ENCODE data around the gene NDUFS6.

NDUFS6 gene

DNA sequence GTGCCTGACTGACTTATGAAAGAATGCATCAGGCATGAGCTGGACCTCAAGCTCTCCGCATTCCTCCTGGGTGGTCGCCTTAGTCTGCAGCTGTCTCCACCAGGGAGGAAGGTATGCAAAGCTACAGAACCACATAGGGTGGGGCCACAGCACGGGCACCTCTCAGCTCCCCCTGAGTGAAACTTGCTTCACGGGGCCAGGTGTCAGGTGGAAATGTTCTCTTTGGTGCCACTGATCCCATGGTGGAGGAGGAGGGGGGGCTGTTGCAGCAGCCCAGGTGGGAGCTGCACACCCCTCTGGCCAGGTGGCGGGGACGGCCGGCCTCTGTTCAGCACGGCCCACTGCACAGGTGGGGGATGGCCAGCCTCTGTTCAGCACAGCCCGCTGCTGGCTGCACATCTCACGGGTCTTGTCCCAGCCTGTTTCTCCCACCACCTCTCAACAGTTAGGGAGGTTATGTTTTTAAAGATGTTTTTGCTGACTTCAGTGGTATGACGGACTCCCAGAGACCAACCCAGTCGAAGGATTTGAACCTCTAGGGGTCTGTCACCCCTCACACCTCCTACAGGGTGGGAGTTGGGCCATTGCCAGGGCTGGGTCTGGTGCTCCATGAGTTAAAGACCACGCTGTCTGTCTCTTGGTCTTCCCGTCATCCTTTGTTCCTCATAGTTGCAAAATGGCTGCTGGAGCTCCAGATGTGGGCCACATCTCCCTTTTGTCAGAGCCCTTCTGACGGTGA is 35.9 kb upstream of the NDUFS6 start:
- no peak for DNase-seq (ENCODE audit: low read depth in 2 of 2)

DNA sequence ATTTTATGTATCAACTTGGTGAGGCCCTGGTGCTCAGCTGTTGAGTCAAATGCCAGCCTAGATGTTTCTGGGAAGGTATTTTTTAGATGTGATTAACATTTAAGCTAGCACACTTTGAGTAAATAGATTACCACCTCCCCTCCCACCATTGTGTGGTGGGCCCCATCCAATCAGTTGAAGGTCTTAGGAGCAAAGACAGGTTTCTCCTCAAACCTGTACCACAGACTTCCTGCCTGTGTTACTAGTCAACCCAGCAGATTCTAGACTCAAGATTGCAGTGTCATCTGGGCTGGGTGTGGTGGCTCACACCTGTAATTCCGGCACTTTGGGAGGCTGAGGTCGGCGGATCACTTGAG is 35.3 kb upstream of the NDUFS6 start:
- no peak for DNase-seq (ENCODE audit: low read depth in 2 of 2)

DNA sequence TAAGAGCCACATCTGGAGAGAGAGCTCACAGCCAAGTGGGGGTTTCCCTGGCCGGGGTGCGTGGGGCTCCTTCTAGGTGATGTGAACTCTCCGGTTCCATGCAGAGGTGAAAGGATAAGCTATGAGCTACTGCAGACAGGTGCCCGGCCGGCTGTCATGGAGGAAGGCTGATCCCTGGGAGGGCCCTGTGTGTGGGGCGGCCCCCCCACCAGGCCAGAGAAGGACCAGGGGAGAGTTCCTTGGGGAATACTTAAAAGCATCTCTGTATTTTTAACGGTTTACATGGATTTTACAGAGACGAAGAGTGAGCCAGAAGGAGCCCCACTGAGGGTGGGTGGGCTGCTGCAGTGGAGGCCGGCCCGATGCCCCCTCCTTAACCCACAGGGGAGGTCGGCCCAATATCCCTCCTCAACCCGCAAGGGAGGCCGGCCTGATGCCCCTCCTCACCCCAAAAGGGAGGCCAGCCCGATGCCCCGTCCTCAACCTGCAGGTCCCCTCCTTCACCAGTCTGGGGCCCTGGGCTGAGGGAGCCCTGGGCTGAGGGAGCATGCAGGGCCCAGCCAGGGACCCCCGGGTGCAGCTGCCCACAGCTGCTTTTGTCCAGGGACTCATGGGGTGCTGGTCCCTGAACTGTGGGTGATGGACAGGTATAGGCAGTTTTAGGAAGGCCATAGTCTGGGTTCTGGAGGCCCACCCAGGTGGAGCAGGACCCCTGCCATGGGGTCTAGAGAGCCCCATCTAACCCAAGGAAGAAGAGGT is 33.5 kb upstream of the NDUFS6 start:
- no peak for DNase-seq (ENCODE audit: low read depth in 2 of 2)

DNA sequence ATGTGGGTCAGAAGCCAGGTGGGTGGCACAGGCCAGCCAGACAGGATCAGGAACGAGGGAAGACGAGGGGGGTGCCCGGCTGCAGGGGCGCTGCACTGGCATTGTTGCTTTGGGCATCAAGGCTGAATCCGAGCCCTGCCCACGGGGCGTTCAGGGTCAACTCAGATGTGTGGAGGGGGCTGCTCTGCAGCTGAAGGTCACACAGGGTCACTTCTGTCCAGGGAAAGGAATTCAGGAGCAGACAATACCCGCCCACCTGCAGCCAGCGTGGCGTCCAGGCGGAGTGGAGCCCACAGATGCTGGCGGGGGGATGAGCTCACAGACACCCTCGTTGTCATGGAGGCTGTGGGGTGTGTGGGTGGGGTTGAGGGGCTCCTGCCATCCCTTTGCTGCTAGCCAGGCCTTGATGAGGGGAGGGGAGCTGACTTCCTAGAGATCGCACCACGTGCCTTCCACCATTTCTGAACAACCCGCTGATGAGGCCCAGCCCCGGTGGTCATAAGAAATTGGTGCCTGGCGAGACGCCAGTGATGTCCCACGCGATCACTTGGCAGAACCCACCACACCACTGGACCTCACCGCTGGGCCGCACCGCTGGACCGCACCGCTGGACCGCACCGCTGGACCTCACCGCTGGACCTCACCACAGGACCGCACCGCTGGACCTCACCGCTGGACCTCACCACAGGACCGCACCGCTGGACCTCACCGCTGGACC is 32.8 kb upstream of the NDUFS6 start:
- no peak for DNase-seq (ENCODE audit: low read depth in 2 of 2)

DNA sequence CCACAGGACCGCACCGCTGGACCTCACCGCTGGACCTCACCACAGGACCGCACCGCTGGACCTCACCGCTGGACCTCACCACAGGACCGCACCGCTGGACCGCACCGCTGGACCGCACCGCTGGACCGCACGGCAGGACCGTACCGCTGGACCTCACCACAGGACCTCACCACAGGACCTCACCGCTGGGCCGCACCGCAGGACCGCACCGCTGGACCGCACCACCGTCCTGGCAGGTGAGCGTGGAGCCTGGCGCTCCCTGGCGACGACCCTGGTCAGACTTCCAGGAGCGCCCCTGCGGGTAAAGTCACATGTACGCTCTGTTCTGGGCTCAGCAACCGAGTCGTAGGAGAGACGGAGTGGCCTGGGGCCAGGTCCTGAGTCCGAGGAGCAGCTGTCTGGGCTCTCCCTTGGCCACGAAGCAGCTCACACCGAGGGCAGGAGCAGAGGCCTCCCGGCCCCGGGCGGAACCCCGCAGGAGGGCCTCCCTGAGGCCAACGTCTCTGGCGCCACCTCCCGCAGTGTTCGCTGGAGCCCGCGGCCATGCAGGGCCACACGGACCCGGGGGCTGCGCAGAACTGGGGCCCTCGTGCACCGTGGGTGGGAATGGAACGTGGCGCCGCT is 32.1 kb upstream of the NDUFS6 start:
- DNase-seq (ENCODE audit: low read depth in 2 of 2) = no peak

DNA sequence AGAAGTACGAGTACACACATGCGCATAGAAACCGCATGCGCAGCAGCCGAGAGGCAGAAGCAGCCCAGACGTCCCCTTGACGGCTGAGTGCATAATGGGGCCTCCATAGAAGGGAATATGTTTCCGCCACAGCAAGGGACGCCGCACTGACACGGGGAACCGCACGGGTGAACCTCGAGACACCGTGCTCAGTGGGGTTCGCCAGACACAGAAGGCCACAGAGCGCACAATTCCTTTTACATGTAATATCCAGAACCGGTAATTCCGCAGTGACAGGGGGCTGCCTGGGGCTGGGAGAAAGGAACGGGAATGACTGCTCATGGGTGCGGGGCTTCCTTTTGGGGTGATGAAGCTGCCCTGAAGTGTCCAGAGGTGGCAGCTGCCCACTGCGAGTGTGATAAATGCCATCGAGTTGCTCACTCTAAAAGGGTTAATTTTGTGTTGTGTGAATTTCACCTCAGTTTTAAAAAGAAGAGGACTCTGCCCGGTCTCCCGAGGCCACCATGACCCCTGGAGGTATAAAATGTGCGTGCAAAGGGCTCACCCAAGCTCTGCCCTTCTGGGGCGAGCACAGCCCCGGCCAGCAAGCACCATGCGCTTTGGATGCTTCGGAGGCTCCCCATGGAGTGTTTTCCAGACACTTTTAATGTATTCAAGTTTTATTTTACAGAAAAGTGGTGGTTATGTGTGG is 31.3 kb upstream of the NDUFS6 start:
- DNase-seq (ENCODE audit: low read depth in 2 of 2) = no peak

DNA sequence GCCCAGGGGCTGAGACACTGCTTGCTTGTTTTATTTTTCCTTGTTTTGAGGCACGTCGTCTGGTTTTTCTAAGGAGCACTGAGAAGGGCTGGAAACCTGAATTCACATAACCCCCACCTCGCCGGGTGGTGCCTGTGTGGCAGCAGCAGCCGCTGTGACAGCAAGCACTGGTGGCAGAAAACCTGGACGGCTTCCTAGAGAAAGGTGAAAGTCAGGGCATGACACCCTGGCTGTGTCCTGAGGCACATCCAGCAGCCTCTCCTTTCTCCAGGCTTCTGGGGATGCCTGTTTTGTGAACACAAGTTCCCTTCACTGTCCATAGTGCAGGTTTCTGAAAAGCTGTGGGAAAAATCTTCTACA is 30.8 kb upstream of the NDUFS6 start:
- DNase-seq (ENCODE audit: low read depth in 2 of 2) = no peak

DNA sequence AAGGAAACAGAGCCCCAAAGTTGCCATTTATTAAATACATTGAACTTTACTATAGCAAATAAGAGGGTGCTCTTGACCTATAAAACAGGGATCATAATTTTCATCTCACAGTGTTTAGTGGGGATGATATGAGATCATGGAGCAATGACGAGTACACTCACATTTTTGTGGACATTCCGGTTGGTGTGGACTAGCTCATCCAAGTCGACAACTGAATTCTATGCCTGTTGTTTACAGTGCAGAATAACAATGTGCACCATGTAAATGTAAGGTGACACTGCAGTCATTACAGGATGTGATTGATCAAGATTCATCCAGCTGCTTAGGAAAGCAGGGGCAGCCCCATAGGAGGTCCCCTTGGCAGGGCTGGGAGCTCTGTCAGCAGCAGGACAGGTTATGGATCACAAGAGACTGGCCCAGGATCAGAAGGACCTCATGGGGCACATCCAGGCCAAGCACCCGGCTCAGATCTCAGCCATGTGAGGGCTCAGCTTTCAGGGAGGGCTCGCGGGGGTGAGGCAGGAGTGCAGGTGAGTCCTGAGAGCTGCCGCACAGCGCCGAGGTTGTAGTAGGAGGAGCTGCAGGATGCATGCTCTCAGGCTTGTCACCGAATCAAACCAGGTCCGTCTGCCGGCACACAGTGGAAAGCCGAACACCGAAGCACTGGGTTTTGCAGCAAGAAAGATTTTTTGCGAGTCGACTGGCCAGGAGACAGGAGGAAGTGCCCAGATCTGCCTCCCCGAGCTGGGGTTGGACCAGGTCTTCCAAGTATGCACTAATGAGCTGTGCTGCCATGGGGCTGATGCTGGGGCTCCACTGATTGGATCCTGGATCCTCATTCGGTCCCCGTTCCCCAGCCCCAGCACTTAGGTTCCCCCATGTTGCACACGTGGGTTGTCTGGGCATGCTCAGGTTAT is 29.8 kb upstream of the NDUFS6 start:
- no peak for DNase-seq (ENCODE audit: low read depth in 2 of 2)

DNA sequence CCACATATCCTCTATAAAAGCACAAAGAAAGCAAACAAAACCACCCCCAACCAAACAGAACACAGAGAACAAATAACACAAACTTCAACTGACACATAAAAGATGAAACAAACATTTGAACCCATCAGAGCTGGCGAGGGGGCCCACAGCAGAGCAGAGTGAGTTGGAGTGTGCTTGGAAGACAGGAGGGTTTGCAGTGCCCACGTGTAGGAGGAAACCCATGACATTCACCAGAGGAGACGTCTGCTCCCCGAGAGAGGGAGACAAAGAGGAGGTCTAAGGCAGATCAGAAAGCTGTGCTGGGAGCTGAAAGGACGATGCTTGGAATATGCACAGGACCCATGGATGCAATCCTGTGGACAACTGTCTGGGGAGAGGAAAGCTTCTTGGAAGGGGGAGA is 28.6 kb upstream of the NDUFS6 start:
- DNase-seq (ENCODE audit: low read depth in 2 of 2) = no peak

DNA sequence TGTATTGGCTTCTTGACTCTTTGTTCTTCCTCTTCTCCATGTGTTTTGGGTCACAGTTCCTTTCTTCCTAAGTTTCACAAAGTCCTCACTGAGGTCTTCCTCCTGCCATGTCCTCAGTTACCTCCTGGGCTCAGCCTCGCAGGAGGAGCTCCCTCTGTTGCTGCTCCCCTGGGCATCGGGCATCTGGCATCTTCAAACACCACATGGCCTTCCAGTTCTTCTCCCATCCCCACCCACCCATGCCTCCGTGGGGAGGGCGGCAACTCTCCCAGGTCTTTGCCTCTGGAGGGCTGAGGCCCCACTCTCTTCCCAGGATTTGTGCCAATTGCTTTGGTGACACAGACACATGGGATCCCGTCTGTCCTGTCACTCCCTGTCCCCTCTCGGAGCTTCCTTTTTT is 24.4 kb upstream of the NDUFS6 start:
- DNase-seq (ENCODE audit: low read depth in 2 of 2) = no peak

DNA sequence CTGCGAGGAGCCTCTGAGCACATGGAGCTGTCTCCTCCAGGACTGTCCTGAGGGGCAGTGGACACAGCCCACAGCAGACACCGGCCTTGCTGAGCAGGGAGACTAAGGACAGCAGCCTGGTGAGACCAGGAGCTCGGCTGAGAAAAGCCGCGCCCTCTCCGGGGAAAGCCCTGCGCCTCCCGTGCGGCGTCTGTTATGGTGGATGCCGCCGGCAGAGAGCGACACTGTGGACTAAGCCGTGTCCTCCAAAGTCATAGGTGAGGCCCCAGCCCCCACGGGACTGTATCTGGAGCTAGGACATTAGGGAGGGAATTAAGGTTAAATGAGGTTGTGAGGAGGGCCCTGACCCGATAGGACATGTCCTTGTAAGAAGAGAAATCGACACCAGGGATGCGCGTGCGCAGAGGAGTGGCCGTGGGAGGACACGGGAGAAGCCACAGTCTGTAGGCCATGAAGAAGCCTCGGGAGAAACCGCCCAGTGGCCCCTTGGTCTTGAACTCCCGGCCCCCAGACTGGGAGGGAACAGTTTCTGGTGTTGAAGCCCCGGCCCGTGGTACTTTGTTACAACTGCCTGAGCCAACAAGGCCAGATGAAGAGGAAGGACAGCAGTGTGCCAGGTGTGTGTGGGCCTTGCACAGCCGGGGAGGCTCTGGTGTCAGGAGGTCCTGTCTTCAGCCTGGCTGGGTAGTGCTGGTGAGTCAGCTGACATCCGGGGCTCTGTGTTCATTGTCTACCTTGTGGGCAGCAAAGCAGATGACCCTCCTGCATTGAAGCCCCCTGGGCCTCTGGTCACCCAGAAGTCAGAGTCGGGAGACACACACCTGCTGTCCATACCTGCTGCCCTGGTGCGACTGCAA is 23.7 kb upstream of the NDUFS6 start:
- no peak for DNase-seq (ENCODE audit: low read depth in 2 of 2)

DNA sequence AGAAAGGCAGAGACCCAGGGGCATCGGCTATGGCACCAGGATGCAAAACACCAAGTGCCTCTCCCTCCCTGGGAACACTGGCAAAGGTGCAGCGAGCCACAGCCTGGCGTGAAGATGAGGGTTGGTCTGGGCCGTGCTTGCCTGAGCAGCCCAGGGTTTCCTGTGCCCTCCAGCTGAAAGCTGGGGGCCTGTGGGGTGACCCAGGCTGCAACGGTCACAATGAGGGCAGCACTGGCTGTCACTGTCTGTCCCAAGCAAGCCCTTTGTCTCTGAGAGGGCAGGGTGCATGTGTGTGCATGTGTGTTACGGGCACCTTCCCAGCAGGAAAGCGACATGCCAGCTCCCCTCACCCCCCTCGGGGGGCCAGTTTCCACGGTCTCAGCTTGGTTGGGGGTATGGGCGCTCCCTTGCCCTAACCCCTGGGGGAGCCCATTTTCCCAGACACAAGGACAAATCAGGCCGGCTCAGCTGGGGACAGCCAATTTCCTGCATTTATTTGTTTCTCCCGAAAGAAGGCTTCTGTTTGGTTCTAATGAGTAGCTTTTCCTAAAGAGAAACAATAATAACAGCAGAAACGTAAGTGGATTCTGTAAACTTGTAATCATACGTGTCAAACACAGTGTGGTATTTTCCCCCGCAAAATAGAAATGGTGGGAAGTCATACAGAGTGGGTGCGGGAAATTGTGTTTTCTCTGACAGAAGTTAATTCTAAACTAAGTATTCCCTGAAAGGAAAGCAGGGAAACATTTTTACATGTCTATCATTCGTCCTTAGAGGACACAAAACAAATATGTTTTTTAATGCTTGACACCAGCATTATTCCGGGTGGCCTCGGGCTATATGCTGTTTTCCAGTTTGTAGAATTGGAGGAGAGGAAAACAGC is 22.8 kb upstream of the NDUFS6 start:
- no peak for DNase-seq (ENCODE audit: low read depth in 2 of 2)

DNA sequence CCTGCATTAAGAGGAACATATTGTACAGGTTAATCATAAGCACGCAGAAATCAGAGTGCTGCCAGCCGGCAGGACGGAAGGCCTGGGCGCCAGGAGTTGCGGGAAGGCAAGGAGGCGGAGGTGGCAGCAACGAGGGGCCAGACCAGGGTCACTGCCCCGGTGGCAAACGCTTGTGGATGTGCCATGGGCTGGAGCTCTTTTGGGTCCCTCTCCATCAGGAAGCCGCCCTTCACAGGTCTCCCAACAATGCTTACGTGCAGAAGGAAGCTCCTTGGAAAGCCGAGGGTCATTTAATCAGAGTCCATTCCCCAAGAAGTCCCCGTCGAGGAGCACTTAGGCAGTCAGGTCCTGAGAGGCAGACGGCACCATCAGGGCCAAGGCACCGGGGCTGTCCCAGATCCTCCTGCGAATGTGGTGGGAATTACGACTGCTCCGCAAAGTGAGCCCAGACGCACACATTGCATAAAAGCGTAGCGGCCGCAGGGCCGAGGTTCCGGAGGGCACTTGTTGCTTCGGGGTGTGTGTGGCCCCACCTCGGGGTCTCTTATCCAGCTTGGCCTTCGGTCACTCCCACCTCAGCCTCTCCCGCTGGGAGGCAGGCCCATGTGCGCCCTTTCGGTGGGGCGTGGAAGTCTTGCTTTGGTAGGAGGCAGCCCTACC is 22.1 kb upstream of the NDUFS6 start:
- DNase-seq (ENCODE audit: low read depth in 2 of 2) = no peak

DNA sequence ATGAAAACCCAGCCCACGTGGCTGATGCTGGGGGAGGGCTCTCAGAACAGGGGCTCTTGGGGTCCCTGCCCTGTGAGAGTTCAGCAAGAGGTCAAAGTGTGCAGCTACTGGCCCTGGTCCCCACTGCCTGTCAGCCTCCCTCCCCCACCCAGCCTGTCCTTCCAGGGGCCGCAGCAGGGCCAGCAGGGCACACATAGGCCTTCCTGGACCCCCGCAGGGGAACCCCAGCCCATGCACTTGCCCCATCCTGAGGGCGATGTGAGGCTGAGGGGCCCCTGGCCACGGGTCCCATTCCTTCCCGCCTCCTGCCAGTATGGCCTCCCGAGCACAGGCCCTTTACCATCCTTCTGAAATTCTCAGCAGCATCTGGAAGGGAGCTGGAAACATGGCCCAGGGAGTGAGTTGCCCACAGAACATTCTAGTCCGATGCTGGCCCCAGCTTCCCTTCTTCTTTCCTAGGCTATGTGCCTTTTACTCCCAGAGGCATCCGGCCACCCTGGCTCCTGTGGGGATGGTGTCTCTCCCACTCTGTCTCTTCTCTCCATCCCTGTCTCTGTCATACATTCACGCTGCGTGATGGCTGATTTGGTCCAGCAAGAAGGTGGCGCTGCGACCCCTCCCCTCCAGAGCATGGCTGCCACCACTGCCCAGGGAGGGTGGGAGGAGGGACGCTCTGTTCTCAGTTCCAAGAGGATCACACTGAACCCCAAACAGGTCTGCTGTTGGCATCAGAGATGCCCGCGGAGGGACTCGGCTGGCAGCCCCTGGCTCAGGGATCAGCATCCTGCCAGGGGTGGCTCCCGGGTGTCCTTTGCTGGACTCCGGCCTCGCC is 21.2 kb upstream of the NDUFS6 start:
- no peak for DNase-seq (ENCODE audit: low read depth in 2 of 2)

DNA sequence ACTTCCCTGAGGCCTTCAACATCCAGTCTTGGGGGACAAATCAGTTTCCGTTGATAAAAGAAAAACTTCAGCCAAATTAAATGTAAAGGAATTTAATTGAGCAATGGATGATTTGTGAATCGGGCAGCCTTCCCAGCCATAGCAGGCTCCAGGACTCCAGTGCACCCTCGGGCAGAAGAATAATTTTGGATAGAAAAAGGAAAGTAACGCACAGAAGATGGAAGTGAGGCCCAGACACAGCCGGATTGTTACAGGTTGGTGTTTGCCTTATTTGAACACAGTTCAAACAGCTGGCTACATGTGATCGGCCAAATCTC is 20.6 kb upstream of the NDUFS6 start:
- no peak for DNase-seq (ENCODE audit: low read depth in 2 of 2)

DNA sequence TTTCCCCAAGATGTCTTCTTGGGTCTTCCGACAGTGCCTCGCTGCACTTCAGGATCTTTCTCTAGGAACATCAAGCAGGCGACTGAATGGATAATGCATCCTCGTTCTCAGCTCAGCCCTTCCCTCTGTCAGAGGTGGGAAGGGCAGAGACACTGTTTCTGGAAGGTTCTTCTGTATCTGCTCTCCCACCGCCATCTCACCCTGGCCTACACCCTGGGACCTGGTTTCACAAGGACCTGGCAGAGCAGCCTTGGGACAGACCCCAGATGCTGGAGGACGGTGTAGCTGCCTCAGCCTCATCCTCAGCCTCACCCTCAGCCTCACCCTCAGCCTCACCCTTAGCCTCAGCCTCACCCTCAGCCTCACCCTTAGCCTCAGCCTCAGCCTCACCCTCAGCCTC is 20.1 kb upstream of the NDUFS6 start:
- DNase-seq (ENCODE audit: low read depth in 2 of 2) = no peak

DNA sequence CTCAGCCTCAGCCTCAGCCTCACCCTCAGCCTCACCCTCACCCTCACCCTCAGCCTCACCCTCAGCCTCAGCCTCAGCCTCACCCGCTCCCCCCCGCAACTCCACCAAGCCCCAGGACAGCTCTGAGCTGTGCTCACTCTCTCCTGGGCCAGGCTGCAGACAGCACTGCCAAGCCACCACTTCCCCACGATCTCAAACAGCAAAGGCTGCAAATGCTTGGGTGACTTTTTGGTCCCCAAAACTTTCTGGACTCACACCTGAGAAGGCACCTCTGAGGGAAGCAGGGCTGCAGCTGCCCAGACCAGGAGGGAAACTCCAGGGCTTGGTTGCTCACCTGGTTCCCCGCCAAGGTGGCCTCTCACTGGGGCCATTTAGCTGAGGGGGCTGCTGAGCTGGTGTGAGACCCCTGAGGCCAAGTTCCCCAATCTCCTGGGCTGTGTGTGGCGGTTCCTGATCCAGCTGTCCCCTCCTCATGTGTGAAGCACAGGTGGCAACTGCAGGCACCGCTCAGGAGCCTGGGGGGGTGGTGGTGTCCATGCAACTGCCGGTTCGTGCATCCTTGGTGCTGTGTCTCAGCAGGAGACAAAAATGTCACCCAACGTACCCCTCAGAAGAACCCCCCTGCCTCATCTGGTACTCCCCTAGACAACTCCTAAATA is 19.4 kb upstream of the NDUFS6 start:
- no peak for DNase-seq (ENCODE audit: low read depth in 2 of 2)
